GM19395 (cell line): ENCODE data around the gene COBL.

ENCODE experiments used
- ATAC-seq: cut with Tn5 transposase; IDR thresholded peaks from one replicate; pipeline ENCODE4 v1.9.1; 2021; ENCODE audit warnings: mild to moderate bottlenecking, moderate library complexity; ENCODE audit not compliant: unreplicated experiment

COBL gene, protein sequence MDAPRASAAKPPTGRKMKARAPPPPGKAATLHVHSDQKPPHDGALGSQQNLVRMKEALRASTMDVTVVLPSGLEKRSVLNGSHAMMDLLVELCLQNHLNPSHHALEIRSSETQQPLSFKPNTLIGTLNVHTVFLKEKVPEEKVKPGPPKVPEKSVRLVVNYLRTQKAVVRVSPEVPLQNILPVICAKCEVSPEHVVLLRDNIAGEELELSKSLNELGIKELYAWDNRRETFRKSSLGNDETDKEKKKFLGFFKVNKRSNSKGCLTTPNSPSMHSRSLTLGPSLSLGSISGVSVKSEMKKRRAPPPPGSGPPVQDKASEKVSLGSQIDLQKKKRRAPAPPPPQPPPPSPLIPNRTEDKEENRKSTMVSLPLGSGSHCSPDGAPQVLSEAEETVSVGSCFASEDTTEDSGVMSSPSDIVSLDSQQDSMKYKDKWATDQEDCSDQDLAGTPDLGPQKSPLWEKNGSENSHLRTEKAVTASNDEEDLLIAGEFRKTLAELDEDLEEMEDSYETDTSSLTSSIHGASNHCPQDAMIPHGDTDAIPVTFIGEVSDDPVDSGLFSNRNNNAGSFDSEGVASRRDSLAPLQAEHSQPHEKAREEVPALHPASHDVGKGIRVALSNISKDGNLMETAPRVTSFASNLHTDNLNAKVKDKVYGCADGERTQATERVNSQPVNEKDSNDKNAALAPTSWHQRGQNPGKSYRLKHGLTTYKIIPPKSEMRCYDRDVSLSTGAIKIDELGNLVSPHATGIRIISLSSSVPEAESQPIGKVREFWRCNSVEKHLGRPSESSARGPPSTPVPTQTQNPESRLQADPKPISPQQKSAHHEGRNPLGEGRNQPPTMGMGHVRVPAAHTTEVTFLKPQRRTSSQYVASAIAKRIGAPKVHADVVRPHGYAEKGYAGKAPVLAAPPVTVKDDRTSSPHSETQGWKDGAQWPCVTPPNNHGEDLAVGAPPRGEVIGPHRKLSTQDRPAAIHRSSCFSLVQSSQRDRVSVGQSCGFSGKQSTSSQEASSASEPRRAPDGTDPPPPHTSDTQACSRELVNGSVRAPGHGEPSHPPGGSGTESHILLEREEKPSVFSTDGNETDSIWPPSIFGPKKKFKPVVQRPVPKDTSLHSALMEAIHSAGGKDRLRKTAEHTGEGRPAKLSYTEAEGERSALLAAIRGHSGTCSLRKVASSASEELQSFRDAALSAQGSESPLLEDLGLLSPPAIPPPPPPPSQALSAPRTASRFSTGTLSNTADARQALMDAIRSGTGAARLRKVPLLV

DNA sequence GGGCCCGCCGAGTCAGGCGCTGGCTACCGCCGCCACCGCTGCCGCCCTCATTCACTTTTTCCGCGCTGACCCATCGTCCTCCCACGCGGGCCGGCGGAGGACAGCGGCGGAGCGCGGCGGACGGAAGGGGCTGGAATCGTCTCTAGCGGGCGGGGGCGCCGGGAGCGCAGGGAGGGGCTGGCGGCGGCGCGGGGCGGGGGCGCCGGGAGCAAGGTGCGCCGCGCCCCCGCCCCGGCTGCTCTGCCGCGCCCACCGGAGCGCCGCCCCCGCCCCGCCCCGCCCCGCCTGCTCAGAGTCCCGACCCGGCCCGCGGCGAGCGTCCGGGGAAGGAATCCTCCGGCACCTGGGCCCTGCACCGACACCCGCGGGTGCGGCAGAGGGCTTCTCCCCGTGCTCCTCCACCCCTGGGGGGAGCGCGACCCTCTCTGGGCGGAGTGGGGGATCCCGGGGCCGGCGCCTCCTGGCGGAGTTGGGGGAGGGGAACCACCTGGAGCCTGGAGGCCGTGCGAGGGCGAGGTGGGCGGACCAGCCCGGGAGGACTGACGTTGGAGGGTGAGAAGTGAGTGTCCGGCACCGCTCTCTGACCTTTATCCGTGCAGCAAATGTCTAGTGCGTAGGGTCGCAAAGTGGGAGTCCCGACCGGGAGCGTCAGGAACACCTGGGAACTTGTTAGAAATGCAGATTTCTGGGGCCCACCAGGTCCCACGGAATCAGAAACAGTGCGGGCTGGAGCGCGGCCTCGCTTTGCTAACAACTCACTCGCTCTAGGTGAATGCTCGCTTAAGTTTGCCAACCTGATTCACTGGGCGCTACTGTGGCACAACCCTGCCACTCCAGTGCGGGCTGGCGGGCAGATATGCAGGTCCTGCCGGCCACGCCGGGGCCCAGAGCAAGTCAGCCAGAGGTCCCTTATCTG is at the start of gene COBL:
Gene COBL (minus strand): TSS at position 144 of the 916 bp plus-strand sequence. CDS start 176 bp downstream, outside the sequence.
- ATAC-seq: no peak

DNA sequence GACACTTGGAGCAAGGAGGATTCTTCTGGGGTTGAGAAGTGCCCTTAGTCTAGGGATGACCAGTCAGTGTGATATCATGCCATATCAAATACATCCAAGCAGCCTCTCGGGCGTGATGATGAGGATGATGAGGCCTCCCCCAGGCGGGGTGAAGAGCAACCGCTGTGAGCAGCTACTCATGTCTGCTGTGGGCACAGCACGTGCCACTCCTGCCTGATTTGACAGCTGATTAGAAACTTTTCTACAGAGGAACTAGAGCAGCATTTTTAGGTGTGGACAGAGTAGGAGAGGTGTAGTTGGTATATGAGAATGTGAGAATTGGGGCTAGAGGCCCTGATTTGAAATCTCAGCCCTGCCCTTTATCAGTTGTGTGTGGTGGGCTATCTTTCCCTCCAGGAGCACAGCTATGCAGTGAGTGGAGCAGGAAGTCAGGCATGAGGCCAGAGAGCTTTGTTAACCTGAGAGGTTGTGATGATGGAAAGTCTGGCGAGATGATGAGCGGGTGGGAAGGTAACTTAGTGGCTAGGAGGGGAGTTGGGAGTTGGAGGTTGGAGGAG is 49.6 kb upstream of the COBL start:
- ATAC-seq: no peak

DNA sequence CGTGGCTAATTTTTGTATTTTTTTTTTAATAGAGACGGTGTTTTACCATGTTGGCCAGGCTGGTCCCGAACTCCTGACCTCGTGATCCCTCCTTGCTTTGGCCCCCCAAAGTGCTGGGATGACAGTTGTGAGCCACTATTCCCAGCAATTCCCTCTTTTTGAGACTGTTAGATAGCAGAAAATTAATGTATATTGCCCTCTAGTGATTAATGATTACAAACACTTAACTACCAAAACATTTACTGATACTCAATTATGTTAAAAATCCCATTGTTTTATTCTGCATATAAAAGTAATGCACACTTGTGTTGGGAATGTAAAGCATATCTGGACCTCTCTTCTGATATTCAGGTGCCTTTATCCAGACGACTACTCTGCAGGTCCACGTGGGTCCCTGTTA is 41.2 kb upstream of the COBL start:
- ATAC-seq: no peak

DNA sequence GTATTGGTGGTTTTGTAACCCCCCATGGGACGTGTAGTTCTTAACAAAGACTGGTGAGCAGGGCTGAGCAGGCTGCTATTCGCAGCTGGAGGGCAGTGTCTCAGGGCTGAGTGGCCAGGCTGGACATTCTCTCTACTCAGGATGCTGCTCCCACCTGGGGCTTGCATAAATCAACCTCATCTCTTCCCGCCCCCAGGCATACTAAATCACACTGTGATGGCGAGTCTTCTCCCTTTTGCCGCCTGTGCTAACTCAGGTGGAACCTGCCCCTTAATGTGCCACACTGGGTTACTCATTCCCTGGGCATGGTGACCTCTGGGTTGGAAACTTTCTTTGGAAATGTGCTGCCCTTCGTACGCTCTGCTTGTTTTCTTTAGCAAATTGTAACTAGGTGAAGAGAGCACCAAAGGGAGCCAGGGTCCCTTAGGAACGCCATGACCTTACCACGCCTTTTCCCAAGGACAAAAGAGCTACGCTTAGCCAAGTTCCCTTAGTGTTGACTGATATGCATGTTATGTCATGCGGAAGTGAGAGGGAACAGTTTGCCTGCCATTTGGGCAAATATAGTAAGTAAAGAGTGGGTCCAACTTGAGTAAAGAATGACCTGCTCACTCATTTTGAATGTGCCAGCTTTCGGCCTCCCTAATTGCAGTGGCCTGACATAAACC is 40.4 kb upstream of the COBL start:
- no peak for ATAC-seq

DNA sequence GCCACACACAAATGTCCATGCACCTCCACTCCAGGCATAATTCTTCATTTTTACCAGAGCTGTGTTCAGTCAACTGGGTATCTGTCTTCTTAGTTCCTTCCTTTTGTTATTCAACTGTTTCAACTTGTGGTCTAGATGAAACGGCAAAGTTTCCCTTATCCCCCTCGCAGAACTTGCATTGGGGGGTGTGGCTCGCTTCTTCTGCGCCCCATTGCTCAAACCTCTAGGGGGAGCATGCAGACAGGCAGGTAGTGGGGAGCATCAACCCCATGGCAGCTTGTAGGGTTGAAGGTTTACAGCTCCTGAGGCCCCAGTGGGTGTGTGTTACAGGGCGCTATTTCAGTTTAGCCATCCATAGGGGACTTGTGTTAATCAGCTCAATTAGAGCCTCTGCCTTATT is 38.3 kb upstream of the COBL start:
- peak; percentile 57 for ATAC-seq

DNA sequence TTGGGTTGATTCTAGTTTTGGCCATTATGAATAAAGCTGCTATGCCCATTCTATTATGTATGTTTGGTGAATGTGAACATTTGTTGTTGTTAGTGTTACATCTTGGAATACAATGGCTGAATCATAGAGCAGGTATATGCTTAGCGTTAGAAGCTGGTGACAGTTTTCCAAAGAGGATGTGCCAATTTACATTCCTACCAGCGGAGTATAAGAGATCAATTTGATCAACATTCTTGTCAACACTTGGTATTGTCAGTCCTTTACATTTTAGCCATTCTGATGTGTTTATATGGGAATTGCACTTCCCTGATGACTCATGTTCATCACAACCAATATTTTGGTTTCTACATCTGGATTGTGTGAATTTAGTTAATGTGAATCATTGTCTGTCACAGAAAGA is 37.8 kb upstream of the COBL start:
- no peak for ATAC-seq

DNA sequence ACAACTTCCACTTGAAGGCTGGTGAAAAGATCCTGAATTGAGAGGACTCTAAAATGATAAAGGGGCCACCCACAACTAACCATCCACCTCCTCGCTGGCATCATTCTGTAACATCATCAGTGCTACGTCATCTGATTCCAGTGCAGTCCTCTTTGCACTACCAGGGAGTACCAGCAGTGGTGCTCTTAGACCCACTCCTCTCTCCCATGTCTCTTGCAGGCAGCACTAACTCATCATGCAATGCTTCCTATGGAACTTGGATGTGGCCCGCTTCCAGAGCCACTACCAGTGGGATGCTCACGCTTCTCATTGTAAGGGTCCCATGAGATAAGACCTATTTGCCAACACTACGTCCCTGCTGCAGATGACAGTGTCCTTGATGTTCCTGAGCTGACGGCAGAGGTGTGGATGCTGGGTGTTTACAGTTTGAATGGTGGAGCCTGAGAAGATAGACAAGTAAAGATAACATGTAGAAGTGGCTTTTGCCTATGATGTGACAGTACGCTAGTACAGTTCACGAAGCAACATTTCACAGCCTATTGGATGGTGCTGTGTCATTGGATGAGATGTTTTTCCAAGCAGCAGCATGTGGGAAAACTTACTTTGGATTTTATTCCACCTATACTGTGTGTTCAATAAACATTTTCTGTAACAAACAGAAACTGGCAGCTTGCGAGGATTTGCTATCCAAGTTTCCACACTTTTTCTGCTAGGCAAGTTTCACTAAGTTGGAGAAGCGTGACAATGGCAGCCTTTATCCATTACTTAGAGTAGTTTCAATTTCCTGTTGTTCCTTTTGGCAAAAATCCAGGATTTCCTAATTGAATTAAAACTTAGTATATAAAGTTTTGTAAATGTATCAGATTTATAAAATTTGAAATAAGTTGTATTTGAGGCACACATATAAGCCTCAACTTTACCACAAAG is 35.8 kb upstream of the COBL start:
- no peak for ATAC-seq

DNA sequence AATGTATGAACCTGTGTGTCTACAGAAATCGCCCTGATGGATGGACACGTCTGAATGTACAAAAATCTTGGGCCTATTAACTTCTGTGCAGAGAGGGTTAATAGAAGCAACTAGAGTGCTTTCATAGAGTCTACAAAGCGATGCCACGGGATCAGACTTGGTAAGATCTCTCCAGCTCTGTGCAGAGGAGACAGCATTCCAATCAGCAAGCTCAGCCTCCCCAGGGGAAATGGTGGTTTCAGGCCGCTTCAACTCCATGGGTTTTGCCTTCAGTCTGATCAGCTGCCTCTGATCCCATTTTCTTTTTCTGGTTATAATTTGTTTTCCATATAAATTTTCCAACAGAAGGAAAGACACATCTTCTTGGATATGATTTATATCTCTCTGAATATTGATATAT is 35.1 kb upstream of the COBL start:
- ATAC-seq: no peak

DNA sequence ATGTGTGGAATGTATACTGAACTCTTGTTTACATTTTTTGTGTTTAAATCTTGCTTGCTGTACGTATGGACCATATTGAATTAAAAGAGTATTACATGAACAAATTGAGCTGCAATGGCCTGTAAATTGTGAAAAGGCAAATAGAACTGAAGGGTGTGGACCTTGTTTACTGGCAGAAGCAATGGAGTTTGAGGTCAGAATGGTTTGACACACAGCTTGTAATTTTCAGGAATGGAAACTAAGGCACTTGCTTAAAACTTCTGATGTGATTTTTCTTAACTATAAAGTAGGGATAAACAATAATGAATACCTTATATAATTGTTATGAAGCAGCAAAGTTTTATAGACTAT is 33.9 kb upstream of the COBL start:
- no peak for ATAC-seq

DNA sequence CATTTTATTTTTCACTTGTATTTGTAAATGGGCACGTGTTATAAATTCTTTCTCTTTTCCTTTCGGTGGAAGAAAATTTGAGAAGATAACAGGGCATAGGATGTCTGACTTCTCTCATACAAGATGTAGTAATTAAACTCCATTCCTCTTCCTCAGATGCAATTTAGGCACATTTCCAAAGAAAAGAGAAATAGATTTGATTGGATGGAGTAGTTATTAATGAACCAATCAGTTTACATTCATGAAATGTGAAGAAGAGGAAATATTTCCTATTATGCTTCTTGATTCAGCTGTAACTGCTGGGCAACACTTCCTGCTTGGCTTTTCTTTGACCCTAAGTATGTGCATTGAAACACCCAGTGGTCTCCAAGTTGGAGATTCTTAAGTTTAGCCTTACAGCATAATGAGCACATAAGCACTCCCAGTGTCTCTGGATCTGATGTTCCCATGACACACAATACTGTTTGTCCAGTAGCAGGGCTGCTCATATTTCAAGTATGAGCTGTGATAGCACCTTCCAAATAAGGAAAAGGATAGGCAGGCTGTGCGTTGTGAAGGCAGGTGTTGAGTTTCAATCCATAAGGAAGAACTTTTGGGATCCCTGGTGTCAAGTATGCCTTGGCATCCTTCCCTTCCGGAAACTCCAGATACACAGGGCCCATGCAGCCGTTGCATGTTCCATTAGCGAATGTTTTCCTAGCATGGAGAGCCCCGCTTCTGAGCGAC is 33.4 kb upstream of the COBL start:
- ATAC-seq: no peak

DNA sequence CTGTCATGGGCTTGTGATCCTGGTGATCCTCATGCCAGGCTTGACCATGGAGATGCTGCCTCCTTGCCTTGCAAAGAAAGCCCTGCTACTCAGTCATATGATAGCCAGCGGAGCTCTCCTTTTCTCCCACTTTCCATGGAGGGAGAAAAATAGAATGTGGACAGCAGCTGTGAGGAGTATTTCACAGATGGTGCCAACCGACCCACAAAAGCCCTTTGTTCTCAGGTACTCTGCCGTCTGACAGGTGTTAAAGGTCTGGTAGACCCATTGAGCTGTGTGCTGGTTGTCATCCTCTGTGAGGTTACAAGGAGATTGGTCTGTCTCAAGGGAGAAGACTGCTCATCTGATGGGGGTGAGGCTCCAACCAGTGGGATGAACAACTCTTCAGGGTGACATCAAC is 29.5 kb upstream of the COBL start:
- ATAC-seq: no peak

DNA sequence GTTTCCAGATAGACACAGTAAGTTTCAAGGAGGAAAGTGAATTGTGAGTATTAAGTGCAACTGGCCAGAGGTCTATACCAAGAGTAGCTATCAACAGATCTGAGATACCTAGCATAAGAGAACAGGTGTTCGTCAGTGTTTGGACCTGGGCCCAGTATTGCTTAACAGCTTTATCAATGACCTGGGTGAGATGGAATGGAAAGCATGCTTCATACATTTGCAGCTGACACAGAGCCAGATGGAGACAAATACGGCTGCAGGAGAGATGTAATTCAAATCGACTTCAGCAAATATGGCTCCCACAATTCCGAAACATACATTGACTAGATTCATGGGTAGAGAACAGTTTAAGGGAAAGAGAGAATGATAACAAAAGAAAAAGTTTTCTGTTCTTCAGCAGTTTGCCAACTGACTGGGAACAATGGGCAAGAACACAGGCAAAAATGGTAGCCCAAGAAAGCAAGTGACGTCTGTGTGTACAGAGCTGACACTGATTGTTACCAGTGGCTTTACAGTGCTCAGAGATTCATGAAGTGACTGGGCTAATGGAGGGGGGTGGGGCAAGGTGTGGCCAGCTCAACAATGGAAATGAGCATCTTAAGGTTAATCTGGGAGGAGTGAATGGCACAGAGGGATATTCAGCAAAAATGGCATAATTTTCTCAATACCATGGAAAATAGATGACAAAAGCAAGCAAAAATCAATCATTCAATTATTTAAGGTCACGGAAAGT is 28.0 kb upstream of the COBL start:
- no peak for ATAC-seq

DNA sequence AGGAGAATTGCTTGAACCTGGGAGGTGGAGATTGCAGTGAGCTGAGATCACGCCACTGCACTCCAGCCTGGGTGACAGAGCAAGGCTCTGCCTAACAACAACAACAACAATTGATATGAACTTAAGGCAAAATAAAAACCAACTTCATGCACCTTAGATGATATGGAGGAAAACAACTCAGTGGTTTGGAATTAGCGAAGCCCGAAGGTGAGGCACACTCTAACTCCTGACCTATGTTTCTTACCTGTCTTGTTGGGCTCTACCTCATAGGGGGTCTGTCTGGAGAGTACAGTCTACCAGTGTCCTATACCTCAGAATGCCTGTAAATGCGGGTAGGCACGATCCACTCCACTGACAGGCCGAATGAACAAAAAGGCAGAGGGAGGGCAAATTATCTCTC is 24.3 kb upstream of the COBL start:
- ATAC-seq: no peak

DNA sequence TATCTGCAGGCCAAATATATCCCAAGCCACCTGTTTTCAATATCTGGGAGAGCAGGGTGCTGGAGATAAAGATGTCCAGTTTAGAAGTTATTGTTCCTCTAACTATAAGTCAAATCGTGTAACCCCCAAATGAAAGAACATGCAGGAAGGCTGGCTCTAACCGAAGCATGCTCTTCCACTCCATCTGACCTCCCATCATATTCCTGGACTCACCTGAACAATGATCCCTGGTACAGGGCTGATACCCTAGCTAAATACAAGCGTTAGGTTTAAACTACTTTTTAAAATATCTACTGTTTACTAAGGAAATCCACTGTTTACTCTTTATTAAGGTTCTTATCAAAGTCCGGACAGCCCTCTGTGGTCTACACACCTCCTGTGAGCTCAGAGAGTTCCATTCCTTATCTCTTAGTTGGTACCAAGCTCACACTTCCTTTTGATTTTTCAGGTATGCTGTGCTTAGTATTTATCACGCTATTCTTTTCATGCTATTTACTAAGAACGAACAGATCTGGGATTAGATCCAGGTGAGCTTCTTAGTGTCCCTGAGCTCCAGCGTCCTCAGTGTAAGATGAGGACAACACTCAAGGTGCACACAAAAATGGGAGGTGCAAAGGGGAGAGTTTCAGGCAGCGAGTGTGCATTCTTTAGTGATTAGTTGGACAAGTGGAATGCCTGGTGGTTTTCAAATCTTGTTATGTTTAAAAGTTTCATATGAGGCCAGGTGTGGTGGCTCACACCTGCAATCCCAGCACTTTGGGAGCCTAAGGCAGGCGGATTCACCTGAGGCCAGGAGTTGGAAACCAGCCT is 23.6 kb upstream of the COBL start:
- ATAC-seq: no peak

DNA sequence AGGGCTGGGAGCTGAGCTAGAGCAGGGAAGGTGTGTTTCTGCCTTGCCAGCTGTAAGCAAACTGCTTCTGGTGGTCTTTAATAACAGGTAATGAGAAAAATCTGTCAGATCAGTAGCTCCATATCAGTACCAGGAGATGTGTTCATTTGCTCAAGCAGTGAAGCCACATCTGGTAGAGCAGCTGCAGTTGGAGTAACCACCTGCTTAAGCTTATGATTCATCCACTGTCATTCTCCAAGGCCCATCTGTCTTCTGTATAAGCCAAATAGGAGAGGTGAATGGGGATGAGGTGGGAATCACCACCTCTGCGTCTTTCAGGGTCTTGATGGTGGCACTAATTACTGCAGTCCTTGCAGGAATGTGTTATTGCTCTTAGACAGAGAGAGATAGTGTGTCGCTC is 18.4 kb upstream of the COBL start:
- ATAC-seq: no peak

DNA sequence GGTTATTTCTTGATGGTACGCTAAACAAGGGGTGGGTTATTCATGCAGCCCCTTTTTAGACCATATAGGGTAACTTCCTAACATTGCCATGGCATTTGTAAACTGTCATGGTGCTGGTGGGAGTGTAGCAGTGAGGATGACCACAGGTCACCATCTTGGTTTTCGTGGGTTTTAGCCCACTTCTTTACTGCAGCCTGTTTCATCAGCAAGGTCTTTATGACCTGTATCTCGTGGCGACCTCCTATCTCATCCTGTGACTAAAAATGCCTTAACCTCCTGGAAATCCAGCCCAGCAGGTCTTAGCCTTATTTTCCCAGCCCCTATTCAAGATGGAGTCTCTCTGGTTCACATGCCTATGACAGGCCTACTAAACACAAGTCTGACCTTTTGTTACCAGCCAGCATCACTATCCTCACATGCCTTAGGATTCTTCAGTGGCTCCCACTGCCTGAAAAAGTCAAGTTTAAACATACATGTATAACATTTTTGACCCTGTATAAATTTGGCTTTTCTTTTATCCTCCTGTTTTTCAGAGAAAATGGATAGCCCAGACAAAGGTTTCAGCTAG is 13.2 kb upstream of the COBL start:
- no peak for ATAC-seq
